K562 (cell line): Measurements from ENCODE around the gene SENP3. TPM values are rescaled to one million over a fixed set of nuclear protein-coding genes. Genes with fewer than 3 reads are reported as not detected.

Experiments
- CHD4 ChIP-seq: fragments of 200-600 bp; sonication (generic); IDR thresholded peaks from 3 replicates; pipeline ENCODE4 v1.6.1; 2012; ENCODE audit warnings: low read depth, mild to moderate bottlenecking, mixed read lengths, low read length, inconsistent platforms; ENCODE audit not compliant: insufficient read depth, insufficient replicate concordance, poor library complexity, severe bottlenecking
- HIVEP1 ChIP-seq: fragments of 250-450 bp; sonication (Bioruptor Pico); IDR thresholded peaks from 2 replicates; pipeline ENCODE4 v1.4.0; 2020; ENCODE audit warnings: mild to moderate bottlenecking
- JUN ChIP-seq, 2 experiments: sonication (generic) in 1 of 2; formaldehyde crosslinking in 1 of 2; IDR thresholded peaks; 2 replicates each; pipeline versions ENCODE4 v1.6.1 to v1.8.0; 2012 to 2022; ENCODE audit warnings: borderline replicate concordance in 2 of 2, mild to moderate bottlenecking in 2 of 2, improper control_type of control experiment in 1 of 2, low read depth in 1 of 2, low read length in 1 of 2, missing genetic modification reagents in 1 of 2
- KHSRP ChIP-seq: fragments of 450-650 bp; IDR thresholded peaks from 2 replicates; pipeline ENCODE4 v1.6.1; 2017
- polyA plus RNA-seq, 8 experiments: library from polyadenylated mRNA; depleted of rRNA in 4 of 8; stranded (reverse) in 5 of 8; unstranded in 3 of 8; fragments of >200 nt; fragmentation: Nextera tagmentation in 2 of 8; fragmentation: Illumina TruSeq in 1 of 8; extraction: Ambion mirVana in 2 of 8; extraction: Trizol in 1 of 8; gene quantifications; 2 replicates each; pipeline versions ENCODE4 v1.2.1 to v1.2.3, GENCODE V29; 2011 to 2014; ENCODE audit warnings: inconsistent platforms in 1 of 8, missing spikeins in 1 of 8
- total RNA-seq, 7 experiments: library from RNA; depleted of rRNA in 6 of 7; stranded (reverse); fragments of >200 nt in 6 of 7; fragmentation: Illumina TruSeq in 2 of 7; extraction: Trizol in 2 of 7; gene quantifications; 2 replicates each; pipeline versions ENCODE4 v1.2.1 to v1.2.3, GENCODE V29; 2011 to 2021; ENCODE audit warnings: low replicate concordance in 1 of 7
- TF ChIP-seq, protein P1 (sequence below), 2 experiments: fragments of 250-450 bp in 1 of 2; fragments of 450-650 bp in 1 of 2; sonication (Bioruptor Pico) in 1 of 2; IDR thresholded peaks; 2 replicates each; pipeline versions ENCODE4 v1.6.1 to v1.8.0; 2016 to 2021; ENCODE audit warnings: mild to moderate bottlenecking in 2 of 2, moderate library complexity in 2 of 2, missing compliant biosample characterization in 1 of 2, missing genetic modification characterization in 1 of 2
- TF ChIP-seq, protein P2 (sequence below): fragments of 250-450 bp; sonication (Bioruptor Pico); IDR thresholded peaks from 2 replicates; pipeline ENCODE4 v1.8.0; 2021; ENCODE audit warnings: moderate library complexity, mild to moderate bottlenecking, inconsistent platforms

Gene SENP3
- total and polyA plus RNA-seq, 9 of the 15 experiments (the other 6 are each of a cell fraction or from before 2014, with no cell fraction given): 0.63 to 102 (median 78.8) TPM

DNA sequence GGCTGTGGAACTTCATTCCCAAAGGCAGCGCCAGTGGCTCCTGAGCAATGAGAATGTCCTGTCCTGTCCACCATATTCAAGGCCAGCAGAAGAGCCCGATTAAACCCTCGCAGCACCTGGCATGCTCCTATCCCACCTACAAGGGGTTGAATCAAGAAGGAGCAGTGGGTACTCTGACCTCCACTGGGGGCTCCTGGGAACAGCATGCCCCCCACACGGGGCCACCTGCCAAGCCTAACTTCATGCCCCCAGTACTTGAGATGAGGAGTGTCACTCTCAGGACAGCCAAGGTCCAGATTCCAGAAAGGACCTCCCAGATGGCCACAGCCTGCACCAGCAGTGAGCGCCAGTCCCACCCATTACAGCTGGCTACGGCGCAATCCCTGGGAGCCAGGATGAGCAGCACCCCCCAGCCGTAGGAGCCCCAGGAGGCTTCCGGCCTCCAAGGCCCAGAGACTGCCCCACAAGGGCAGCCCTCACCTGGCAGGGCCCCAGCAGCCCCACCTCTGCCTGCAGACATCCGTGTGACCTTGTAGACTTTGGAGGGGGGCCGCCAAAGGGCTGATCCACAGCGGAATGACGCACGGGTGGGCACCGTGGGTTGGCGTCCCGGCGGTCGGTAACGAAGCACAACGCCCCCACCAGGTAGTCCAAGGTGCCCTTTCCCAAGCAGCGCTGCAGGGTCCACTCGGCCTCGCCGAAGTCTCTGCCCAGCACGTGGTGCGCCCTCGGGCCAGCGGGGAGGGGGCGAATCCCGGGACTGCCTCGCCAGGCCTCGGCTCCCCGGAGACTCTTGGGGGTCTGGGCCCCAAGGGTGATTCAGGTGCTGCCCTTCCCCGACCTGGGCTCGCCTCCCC lies 20.9 kb downstream of the SENP3 start (continued):
- TF ChIP-seq JUN (IDR thresholded peaks at IDR 0.05; ENCODE audit: borderline replicate concordance, low read depth, low read length) (no peak), JUN (CRISPR knock-in tag; IDR thresholded peaks at IDR 0.05; ENCODE audit: borderline replicate concordance) (no peak), HIVEP1 (CRISPR knock-in tag) (no peak), KHSRP (no peak), CHD4 (no peak)
- TF ChIP-seq, protein P1, sequence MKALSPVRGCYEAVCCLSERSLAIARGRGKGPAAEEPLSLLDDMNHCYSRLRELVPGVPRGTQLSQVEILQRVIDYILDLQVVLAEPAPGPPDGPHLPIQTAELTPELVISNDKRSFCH (CRISPR knock-in tag; IDR thresholded peaks at IDR 0.05): no peak
- TF ChIP-seq, protein P1 (tag; IDR thresholded peaks at IDR 0.05): no peak
- TF ChIP-seq, protein P2, sequence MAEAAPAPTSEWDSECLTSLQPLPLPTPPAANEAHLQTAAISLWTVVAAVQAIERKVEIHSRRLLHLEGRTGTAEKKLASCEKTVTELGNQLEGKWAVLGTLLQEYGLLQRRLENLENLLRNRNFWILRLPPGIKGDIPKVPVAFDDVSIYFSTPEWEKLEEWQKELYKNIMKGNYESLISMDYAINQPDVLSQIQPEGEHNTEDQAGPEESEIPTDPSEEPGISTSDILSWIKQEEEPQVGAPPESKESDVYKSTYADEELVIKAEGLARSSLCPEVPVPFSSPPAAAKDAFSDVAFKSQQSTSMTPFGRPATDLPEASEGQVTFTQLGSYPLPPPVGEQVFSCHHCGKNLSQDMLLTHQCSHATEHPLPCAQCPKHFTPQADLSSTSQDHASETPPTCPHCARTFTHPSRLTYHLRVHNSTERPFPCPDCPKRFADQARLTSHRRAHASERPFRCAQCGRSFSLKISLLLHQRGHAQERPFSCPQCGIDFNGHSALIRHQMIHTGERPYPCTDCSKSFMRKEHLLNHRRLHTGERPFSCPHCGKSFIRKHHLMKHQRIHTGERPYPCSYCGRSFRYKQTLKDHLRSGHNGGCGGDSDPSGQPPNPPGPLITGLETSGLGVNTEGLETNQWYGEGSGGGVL: no peak
